Prostate gland (tissue), 2 donors: ENCODE results near the gene DUSP22.

ENCODE experiments used
- CTCF ChIP-seq, 4 experiments: fragments of 200-600 bp in 2 of 4; fragments of 450-650 bp in 2 of 4; sonication (generic) in 2 of 4; IDR thresholded peaks; 1 replicate in 3 of 4; 2 replicates in 1 of 4; pipeline ENCODE4 v1.5.1; 2016 to 2019; ENCODE audit warnings: antibody characterized with exemption in 4 of 4, mild to moderate bottlenecking in 2 of 4, moderate library complexity in 2 of 4
- POLR2A ChIP-seq: fragments of 450-650 bp; IDR thresholded peaks from one replicate; pipeline ENCODE4 v1.6.1; 2016; ENCODE audit warnings: antibody characterized with exemption, mild to moderate bottlenecking
- POLR2AphosphoS5 ChIP-seq: sonication (generic); formaldehyde crosslinking; IDR thresholded peaks from one replicate; pipeline ENCODE4 v1.6.1; 2017; ENCODE audit warnings: antibody characterized with exemption

- TF ChIP-seq POLR2A (no peak), CTCF (IDR thresholded peaks at IDR 0.05) (no peak), POLR2AphosphoS5 (no peak)
Observed at GRCh38 chr6:324729-325125, 32.4 kb downstream of the DUSP22 start.
